NCI-H2107 treated with DMSO at 0.1 percent for 48 hours (cell line): ENCODE results near the gene PRPF18.

Experiments used
- DNase-seq: peaks from one replicate; lab custom pipeline; 2025; ENCODE audit not compliant: unreplicated experiment; lab: John Stamatoyannopoulos, UW

Gene PRPF18

DNA sequence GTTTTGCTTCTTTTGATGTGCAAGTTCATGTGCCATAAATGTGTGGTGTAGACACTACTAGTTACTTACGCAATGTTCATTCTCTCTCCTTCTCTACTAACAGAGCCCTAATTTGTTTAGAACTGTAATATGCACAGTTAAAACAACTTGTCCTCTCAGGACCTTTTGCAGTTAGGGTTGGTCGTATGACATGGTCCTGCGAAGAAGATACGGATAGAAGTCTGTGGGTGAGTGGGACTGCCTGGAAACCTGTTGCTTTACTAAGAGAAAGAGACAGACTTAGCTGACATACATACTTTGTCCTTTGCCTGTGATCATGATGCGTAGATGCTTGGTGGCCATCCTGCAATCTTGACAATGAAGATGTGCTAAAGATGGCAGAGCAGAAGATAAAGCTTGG lies 51.1 kb downstream of the PRPF18 start:
- DNase-seq, result no peak

DNA sequence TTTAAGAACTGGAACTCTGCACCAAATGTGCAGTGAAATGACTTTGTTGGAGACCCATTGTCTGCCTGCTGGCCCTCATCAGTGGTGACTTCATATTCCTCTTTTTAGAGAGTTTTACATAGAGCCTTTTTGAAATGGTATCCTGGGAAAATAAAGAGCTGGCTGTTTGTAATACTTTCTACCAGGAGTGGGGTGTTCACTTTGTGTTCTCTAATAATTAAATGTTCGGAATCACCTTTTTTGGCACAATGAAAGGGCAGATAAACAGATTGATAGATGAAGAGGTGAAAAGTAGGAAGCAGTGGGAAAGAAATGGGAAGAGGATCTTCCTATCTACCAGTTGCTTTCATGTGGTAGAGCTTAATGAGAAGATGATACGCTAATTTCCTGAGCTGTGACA lies 55.5 kb downstream of the PRPF18 start:
- no peak for DNase-seq

DNA sequence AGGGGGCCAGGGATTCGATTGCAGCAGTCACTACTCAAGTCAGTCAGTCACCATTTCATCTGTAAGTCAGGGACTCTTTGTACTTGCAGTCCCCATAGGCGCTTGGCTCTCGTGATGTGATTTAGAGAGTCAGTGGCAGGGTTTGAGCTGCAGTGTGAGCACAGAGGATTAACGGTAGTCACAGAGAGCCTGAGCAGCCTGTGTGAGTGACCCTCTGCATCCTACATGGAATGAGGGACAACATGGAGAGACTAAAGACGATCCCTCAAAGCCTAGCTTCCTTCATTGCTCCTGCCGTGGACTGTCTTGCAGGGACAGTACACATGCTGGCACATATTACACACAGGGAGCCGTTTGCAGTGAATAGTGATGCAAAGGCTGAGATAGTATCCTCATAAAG lies 56.3 kb downstream of the PRPF18 start:
- DNase-seq, result no peak

DNA sequence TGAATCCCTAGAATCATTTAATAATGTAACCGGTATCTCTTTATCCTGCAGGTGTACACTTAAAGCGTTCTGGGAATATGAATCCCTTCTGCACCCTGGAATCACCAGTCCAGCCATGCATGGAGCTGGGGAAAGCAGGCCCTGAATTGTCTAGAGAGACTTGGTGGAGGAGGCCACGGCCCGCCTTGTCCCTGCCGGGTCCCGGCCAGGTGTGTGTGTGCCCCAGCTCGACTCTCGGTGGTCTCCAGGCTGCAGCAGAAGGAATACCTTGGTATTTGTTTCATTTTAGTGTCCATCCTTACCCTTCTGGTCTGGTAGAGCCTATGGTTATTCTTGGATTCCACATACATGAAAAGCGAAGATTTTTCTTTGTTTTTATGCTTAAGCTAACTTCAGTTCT lies 58.1 kb downstream of the PRPF18 start:
- DNase-seq, result no peak

DNA sequence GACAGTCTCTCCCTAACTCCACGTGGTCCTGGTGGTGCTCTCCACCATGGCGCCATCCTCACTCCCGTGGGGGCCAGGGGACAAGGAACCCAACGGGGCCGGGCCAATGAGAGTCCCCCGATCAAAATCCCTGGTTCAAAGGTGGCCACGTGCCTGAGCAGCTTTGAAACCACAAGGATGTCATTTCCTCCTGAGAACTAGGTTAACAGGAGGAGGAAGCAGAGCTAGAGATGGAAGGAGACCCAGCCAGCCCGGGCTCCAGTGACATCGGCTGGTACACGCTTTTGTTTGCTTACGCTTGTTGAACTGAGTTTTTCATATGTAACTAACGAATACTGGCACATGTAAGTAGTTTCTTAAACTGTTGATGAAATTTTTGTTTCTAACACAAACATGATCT lies 61.7 kb downstream of the PRPF18 start:
- no peak for DNase-seq

DNA sequence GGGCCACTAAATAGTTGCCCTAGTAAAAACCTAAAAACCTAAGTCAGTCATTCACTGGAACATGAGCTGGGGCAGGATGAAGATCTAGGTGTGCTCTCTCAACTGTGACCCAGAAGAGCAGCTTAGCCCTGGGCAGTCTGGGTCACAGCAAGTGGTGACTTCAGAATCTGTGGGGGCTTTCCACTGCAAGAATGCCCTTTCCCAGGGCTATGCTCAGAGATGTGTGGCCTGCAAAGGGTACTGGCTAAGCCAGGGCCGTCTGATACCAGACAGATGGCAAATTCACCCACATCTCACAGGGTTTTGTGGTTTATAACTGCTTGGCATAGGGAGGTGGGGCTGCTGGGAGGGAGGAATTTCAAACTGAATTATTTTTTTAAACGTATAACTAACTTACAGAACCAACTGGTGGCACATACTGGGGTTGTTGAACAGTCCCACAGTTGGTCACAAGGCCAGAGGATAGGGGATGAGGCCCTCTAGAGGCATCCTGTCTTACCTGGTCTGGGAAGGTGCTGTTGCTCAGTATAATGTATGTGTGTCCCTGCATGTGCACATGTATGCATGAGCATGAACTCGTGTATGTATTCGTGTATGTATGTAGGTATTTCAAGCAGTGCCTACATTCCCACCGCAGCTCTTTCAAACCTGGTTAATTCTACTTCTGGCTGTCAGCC lies 63.2 kb downstream of the PRPF18 start:
- DNase-seq, result no peak

DNA sequence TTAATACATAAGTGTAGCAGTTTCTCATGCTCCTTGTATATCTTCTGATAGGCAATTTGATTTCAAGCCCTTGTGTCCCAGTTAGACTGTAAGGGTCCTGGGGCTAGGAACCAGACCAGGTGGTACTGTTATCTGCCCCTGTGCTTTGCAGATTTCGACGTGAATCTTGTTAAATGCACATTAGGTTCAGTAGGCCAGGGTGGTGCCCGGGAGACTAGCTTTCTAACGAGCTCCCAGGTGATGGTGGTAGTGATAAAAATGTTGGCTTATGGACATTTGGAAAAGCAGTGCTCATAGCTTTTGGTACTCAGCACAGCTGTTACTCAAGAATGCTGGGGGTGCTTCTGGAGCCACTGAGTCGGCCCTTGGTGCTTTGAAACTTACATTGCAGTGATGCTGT lies 64.2 kb downstream of the PRPF18 start:
- DNase-seq, result no peak

DNA sequence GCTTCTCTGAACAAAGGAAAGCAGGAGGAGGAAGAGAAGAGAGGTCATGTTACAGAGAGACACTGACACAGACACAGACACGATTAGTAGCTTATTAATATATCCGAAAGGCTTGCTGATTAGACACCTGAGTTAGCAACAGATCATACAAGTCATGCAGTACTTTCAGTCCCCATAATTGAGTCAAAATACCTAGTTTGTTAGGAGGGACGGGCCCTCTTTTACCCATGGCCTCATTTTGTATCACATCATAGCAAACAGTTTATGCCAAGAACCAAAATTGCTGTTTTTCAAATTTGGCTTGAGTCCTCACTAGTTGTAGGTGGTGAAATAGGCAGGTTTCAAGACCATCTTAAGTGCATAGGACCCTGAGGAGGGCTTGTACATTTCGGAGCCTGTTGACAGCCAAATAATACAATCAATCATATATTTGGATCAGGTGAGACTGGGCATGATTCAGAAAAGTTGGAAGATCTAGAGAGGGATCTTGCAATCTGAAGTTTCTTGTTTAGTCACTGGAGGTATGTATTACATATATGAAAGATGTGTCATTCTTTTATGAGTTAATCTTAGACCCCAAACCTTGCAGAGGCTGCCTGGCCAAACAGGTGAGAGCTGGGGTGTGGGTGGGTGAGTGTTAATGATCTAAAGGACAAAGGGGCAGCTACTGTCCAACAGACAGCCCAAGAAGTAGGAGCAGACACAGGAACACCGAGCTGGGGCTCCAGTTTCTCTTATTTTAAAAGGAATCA lies 65.4 kb downstream of the PRPF18 start:
- DNase-seq, result no peak

DNA sequence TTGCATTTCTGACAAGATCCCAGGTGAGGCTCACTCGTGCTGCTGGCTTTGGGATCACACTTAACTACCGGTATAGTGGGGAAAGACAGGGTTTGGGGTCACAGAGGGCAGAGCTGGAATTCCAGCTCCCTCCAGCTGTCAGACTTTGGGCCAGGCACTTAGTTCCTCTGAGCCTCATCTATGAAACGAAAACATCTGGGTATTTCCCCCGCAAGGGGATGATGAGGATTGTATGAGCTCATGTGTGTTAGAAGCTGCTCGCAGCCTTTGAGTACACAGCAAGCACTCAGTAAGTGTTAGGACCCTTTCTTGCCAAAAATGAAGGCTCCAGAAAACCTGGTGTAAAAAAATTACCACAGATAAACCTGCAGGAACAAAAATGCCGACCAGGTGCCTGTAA lies 66.1 kb downstream of the PRPF18 start:
- DNase-seq, result no peak

DNA sequence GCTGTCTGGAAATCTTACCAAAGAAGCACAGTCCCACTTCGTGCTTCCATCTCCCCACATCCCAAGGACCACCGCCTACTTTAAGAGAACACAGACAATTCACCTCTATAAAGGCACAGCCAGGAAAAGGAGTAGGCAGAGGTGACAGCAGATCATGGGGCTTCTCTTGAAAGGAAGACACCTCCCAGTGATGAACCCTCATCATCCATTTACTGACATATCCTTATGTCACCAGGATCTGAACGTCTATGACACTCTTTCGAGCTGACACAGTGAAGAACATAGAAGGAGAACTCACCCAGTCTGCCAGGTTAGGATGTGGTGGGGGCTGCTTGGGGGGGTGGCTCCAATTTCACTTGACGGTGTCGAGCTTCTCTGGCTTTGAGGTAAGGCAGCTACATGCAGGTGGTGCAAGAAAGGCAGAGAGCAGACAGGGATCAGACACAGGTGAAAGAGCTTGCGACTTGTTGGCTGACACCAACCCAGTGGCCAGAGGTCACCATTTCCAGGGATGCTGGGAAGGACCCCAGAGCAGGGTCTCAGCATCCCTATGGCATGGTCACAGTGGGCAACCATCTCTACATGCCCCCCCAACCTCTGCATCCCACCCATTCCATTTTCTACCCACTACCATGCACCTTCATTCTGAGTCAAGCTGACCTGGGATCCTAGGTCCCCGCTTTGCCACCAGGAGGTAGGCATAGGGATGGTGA lies 67.5 kb downstream of the PRPF18 start:
- DNase-seq, result no peak

DNA sequence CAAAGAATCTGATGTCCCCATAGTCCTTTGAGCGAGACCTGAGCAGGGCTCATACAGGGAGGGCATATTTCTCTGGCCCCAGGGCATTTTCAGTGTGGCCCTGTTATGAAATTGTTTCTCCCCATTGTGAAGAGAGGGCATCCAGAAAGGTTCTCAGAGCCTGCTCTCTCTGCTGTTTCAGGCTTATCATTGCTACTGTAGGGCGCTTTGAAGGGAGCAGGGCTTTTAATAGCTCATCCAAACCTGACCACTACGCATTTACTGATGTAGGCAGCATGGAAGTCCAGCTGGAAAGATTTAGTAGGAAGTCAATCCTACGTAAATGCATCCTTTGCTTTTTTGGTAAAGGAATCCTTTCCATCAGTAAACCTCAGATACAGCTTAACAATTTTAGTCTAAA lies 68.1 kb downstream of the PRPF18 start:
- DNase-seq, result no peak

DNA sequence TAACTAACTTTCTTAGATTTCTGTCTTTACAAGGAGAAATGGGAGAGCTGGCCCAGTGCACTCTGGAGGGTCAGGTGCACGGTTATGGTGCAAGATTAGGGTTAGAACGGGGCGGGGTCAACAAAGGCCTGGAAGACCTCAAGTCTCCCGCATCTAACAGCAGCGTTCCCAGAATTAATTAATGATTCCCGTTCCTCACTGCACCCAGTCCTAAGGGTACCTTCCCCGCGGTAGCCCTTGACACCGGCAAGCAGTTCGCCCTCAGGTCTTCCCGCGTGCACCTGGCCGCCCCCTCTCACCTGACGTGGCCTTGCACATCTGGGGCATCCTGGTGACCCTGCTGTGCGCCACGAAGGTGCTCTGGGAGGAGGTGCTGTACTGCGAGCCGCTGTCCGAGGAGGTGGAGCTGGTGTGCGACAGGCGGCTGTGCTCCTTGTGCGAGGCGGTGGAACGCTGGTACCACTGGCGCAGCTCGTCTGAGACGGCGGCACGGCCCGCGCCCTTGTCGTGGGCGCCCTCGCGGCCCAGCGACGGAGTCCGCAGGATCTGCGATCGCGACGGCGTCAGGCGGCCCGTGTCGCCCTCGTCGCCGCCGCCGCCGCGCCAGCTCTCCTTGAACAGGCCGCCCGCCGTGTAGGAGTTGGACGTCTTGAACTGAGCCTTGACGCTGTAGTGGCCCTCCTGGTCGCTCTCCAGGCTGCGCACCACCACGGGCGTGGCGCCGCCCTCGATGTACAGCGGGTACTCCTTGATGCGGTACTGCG lies 69.8 kb downstream of the PRPF18 start:
- DNase-seq, result no peak

DNA sequence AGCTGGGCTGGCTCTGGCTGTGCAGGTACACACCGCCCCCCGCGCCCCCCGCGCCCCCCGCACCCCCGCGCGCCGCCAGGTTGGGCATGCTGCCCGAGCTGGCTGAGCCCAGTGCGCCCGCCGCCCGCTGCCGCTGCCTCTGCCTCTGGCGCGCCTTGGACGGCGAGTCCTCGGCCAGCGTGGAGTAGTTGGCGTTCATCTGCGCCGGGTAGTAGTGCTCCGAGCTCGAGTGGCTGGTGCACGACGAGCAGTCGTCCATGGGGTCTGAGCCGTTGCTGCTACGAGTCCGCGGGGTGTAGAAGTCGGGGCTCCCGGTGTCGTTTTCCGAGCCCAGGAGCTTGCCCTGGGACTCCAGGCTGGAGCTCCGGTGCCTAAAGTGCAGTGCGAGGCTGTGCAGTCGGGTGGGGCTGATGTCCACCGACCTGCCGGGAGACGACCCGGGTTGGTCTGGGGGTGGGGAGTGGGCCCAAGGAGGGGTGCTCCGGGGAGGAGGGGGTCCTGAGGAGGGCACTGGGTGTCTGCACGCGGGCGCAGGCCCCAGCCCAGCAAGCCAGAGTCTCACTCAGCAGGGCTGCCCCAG lies 70.4 kb downstream of the PRPF18 start:
- DNase-seq, result no peak

DNA sequence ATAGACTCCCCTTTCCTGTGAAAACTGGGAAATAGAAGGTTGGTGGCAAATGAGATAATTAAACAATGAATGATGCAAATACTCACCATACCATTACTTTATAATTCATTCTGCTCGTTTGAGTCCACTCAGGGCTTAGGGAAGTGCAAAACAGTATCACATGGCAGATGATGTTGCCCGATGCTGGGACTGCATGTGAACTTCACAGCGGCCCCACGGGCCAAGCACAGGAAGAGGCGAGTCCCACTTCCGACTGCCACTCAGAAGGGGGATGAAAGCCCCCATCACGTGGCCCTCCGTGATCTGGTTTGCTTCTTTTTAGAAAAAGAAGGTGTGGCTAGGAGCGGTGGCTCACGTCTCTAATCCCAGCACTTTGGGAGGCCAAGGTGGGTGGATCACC lies 71.5 kb downstream of the PRPF18 start:
- no peak for DNase-seq

DNA sequence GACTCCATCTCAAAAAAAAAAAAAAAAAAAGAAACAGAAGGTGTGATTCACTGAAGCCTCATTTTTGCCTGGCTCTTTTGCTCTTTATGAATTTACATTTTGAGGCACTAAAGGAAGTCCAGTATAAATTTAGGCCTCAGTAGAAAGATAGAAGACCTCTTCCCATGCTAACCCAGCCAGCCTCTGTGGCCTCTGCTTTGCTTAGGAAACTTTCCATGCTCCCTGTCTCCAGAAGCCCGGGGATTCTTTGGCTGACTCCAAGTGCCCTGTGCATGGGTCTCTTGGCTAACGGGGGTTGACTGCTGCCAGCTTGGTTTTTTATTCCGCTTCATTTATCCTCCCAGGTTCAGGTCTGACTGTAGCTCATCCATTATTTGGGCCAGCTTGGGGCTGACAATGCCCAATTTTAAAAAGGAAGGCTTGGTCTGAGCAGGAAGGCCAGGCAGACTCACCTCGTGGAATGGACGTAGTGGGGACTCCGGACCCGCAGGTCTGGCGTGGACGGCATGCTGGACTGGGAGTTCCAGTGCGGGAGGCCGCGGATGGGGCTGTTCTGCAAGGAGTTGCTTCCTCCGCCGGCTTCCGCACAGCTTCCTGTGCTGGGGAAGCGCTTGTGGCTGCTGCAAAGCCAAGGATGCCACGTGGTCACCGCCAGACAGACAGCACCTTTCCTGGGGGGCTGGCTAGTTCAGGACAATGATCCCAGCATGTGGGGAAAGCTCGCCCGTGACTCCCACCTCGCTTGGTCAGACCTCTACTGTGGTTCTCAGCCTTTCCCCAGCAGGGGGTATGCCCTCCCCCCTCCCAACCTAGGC lies 72.3 kb downstream of the PRPF18 start:
- no peak for DNase-seq

DNA sequence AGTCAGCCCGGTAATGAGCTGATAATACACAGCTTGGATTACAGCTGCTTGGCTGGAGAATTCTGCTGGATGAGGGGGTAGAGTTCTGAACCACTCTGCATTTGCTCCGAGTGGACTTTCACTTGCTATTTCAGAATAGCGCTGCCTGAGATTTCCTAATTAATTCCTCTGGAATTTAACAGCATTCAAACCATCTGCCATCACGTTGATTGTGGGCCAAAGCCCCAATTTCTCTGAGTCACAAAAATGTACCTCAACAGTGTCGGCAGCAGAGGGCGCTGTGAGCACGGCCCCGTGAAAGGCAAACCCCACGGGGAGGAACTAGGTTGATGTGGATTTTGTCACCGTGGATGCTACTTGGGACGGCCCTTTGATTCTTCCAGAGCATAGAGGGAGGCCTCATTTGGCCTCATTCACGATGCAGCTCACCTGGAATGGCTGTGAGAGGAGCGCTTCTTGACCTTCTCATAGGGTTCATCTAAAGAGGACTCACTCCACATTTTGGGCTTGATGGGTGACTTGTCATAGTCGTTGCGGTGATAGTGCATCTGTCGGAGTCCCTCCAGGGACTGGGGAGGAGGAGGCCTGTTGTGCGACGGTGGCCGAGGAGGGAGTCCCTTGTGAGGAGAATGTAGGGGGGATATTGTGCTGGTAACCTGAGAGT lies 73.3 kb downstream of the PRPF18 start:
- DNase-seq, result no peak

DNA sequence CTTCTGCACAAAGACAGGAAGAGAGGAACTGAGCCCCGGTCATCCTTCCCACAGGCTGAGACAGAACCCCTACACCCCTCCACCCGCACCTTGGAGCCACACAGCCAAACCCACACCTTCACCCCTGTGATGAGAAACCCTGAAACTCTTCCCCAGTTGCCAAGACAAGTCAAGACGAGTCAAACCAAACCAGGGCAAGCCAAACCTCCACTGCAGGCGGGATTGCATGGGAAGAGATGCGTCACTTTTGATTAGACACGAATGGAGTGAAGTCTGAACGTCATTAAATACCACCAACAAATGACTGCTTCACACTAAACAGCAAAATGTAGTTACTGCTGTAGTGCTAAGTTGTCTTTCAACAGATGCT lies 73.8 kb downstream of the PRPF18 start:
- DNase-seq, result no peak

DNA sequence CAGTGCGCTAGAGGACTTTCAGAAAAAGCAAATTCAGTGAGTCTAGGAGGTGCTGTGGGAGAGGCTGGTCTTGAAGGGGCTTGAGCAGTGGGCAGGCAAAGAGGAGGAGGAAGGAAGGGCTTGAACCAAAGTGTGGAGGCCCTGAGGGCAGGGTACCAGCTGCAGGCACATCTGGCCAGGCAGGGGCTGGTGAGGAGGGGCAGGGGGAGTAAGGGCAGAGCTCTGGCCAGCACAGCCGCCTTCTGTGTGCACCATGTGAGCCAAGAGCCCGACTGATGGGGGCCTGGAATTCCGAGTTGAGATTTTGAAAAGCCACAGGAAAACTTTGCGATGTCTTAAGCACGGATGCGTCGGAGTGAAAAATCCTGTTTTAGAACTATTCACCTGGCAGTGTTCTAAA lies 74.5 kb downstream of the PRPF18 start:
- DNase-seq, result no peak

DNA sequence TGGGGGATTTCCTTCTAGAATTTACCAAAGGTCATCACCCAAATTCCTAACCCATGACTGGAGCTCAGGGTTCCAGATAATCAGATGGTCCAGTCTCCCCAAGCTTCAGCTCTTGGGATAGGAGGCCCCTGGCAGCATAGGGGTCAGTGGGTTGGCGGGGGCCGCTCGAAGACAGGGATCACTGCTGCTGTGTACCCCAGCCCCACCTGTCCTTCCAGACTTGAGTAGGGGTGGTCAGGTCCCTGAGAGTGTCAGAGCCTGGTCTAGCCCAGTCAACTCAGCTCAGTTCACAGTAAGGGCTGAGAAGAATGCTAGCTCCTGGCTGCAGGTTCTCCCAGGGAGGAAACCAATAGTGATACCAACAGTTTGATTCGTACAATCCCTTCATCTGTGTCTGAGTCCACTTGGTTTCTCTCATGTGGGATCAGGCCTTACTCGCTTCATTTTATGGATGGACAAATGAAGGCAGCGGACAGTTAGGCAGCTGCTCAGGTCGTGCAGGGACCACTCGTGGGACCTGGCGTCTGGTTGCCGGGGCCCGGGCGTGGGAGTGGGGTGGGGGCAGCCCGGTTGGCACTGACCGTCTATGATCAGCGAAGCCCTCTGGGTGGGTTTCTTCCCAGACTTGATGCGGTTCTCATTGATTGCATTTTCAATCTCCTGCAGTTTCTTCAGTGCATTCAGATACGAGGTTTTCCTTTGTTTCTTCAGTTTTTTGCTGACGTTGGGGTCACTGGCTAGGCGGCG lies 78.9 kb downstream of the PRPF18 start:
- DNase-seq, result no peak
